ENCODE measurements around the gene NXPH4.

GRCh38 chr12:57266681-57267080 lies 50.1 kb downstream of the NXPH4 start:
- TF ChIP-seq CTCF (conservative IDR thresholded peaks at IDR 0.05; ENCODE audit: low read length) (no peak), EZH2phosphoT487 (IDR thresholded peaks at IDR 0.05; ENCODE audit: borderline replicate concordance, low read depth, low read length) (no peak)
